ENCODE measurements around the gene MTA1.

The MTA1 gene

GRCh38 chr14:105387530-105387922 is 32.1 kb upstream of the MTA1 start:
- DNase-seq (ENCODE audit: low read depth in 2 of 2) = no peak

- DNase-seq (ENCODE audit: low read depth in 2 of 2) = no peak
Measured at GRCh38 chr14:105388110-105388951, 31.3 kb upstream of the MTA1 start.

GRCh38 chr14:105388976-105389375 is 30.7 kb upstream of the MTA1 start:
- no peak for DNase-seq (ENCODE audit: low read depth in 2 of 2)

- no peak for DNase-seq (ENCODE audit: low read depth in 2 of 2)
Measured at GRCh38 chr14:105389534-105389933, 30.1 kb upstream of the MTA1 start.

GRCh38 chr14:105389976-105390848 is 29.4 kb upstream of the MTA1 start:
- DNase-seq (ENCODE audit: low read depth in 2 of 2) = no peak

- no peak for DNase-seq (ENCODE audit: low read depth in 2 of 2)
Measured at GRCh38 chr14:105390849-105391500, 28.7 kb upstream of the MTA1 start.

- DNase-seq (ENCODE audit: low read depth in 2 of 2) = no peak
Measured at GRCh38 chr14:105391541-105391940, 28.1 kb upstream of the MTA1 start.

- DNase-seq (ENCODE audit: low read depth in 2 of 2) = no peak
Measured at GRCh38 chr14:105392131-105393090, 27.2 kb upstream of the MTA1 start.

GRCh38 chr14:105393151-105393550 is 26.5 kb upstream of the MTA1 start:
- DNase-seq (ENCODE audit: low read depth in 2 of 2) = no peak

- no peak for DNase-seq (ENCODE audit: low read depth in 2 of 2)
Measured at GRCh38 chr14:105394714-105395537, 24.7 kb upstream of the MTA1 start.

- DNase-seq (ENCODE audit: low read depth in 2 of 2) = no peak
Measured at GRCh38 chr14:105395538-105395854, 24.1 kb upstream of the MTA1 start.

- DNase-seq (ENCODE audit: low read depth in 2 of 2) = no peak
Measured at GRCh38 chr14:105397350-105397931, 22.2 kb upstream of the MTA1 start.

GRCh38 chr14:105398044-105398725 is 21.4 kb upstream of the MTA1 start, which contains the start of gene TEX22:
Gene TEX22, plus strand, starts transcription at chr14:105398538. Its CDS starts 803 bp downstream, at chr14:105399341.
- peak; percentile 63 to 65 for DNase-seq (ENCODE audit: low read depth in 2 of 2)

GRCh38 chr14:105398726-105399465 is 20.7 kb upstream of the MTA1 start:
- DNase-seq (ENCODE audit: low read depth in 2 of 2) = peak in 1 of 2 experiments; percentile 6

- no peak for DNase-seq (ENCODE audit: low read depth in 2 of 2)
Measured at GRCh38 chr14:105399466-105399775, 20.2 kb upstream of the MTA1 start.

GRCh38 chr14:105400016-105400415 is 19.6 kb upstream of the MTA1 start:
- no peak for DNase-seq (ENCODE audit: low read depth in 2 of 2)

- DNase-seq (ENCODE audit: low read depth in 2 of 2) = no peak
Measured at GRCh38 chr14:105401699-105402098, 17.9 kb upstream of the MTA1 start.

- no peak for DNase-seq (ENCODE audit: low read depth in 2 of 2)
Measured at GRCh38 chr14:105408592-105408991, 11.0 kb upstream of the MTA1 start.

- DNase-seq (ENCODE audit: low read depth in 2 of 2) = no peak
Measured at GRCh38 chr14:105409364-105409763, 10.3 kb upstream of the MTA1 start.

Data from fibroblast of skin of left quadriceps (primary cell).